Right hindlimb (tissue), 1 donor: ENCODE data around the gene RNF17.
"Not testable (repeated sequence)": the region's sequence is repeated elsewhere in the genome, so short reads cannot be mapped to it uniquely, and the experiment has no call there.

Experiments
- DNase-seq: peaks from one replicate; pipeline ENCODE4 v3.0.0-alpha.2; 2018

RNF17 gene

GRCh38 chr13:24763596-24764275 lies at the start of gene RNF17:
Gene RNF17 (plus strand): TSS chr13:24764169. CDS start chr13:24764204, 35 bp downstream.
- no peak for DNase-seq

- DNase-seq = no peak
Measured at GRCh38 chr13:24716011-24716410, 48.0 kb upstream of the RNF17 start.

- no peak for DNase-seq
Measured at GRCh38 chr13:24716446-24716845, 47.5 kb upstream of the RNF17 start.

- DNase-seq = no peak
Measured at GRCh38 chr13:24717217-24717616, 46.8 kb upstream of the RNF17 start.

GRCh38 chr13:24718192-24718965 lies 45.6 kb upstream of the RNF17 start:
- DNase-seq = no peak

- no peak for DNase-seq
Measured at GRCh38 chr13:24719139-24719538, 44.8 kb upstream of the RNF17 start.

GRCh38 chr13:24723206-24723605 lies 40.8 kb upstream of the RNF17 start:
- DNase-seq = no peak

GRCh38 chr13:24724714-24725113 lies 39.3 kb upstream of the RNF17 start:
- DNase-seq = no peak

GRCh38 chr13:24725379-24725778 lies 38.6 kb upstream of the RNF17 start:
- DNase-seq = no peak

GRCh38 chr13:24727731-24728601 lies 36.0 kb upstream of the RNF17 start:
- DNase-seq = peak; percentile 68

GRCh38 chr13:24730873-24731567 lies 32.9 kb upstream of the RNF17 start:
- DNase-seq = not testable (repeated sequence)

- DNase-seq = no peak
Measured at GRCh38 chr13:24734950-24735349, 29.0 kb upstream of the RNF17 start.

- DNase-seq = no peak
Measured at GRCh38 chr13:24737042-24737441, 26.9 kb upstream of the RNF17 start.

GRCh38 chr13:24738366-24738847 lies 25.6 kb upstream of the RNF17 start:
- no peak for DNase-seq

GRCh38 chr13:24740014-24740890 lies 23.7 kb upstream of the RNF17 start:
- no peak for DNase-seq

GRCh38 chr13:24741016-24741662 lies 22.8 kb upstream of the RNF17 start:
- no peak for DNase-seq

GRCh38 chr13:24741791-24742190 lies 22.2 kb upstream of the RNF17 start:
- no peak for DNase-seq

GRCh38 chr13:24742294-24742693 lies 21.7 kb upstream of the RNF17 start:
- peak; percentile 51 for DNase-seq

GRCh38 chr13:24742977-24743376 lies 21.0 kb upstream of the RNF17 start:
- DNase-seq = no peak

GRCh38 chr13:24744247-24744646 lies 19.7 kb upstream of the RNF17 start:
- no peak for DNase-seq

- DNase-seq = no peak
Measured at GRCh38 chr13:24745516-24745860, 18.5 kb upstream of the RNF17 start.
